CD4-positive, alpha-beta T cell treated with Interleukin-2 at 100 ng/mL for 4 hours (primary cell): ENCODE measurements around the gene CHST11.

Source experiments
- DNase-seq: peaks from one replicate; pipeline ENCODE4 v3.0.0-alpha.2; 2020; ENCODE audit warnings: low spot score

Gene CHST11

GRCh38 chr12:104698871-104699270 is 242.1 kb downstream of the CHST11 start:
- DNase-seq = no peak

- no peak for DNase-seq
Measured at GRCh38 chr12:104699489-104700190, 242.9 kb downstream of the CHST11 start.

- DNase-seq = no peak
Measured at GRCh38 chr12:104700324-104700723, 243.6 kb downstream of the CHST11 start.

DNA sequence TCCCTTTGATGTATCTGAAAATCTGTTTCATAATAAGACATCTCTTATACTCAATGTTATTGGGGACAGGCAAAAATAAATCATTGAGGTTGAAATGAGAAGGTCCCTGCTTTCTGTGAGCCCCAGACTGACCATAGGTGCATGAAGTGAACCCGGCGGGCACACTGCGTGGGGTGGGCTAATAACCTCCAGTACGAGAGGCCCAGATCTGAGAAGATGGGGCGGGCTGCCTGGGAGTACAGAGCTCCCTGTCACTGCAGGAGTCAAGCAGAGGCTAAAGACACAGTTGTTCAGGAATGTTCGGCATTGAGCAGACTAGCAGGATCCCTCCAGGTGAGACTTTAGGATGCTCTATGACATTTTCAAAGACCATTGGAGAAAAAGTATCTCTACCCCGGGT is 244.6 kb downstream of the CHST11 start:
- DNase-seq = no peak

DNA sequence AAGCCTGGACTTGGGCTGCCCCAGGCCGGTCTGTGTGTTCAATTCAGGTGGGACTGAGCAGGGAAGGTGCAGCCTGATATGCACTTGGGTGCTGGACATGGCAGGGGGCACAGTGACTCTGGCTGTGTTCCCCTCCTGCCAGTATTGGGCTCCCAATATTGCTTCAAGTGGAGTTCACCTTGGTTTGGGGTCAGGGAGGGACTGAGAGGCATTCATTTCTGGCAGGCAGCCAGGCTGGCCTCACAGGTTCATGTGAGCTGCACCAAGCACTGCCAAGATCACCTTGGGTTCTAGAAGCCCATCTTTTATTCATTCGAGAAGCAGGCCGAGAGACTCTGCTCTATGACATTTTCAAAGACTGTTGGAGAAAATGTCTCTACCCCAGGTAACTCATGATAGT is 245.0 kb downstream of the CHST11 start:
- DNase-seq = no peak

DNA sequence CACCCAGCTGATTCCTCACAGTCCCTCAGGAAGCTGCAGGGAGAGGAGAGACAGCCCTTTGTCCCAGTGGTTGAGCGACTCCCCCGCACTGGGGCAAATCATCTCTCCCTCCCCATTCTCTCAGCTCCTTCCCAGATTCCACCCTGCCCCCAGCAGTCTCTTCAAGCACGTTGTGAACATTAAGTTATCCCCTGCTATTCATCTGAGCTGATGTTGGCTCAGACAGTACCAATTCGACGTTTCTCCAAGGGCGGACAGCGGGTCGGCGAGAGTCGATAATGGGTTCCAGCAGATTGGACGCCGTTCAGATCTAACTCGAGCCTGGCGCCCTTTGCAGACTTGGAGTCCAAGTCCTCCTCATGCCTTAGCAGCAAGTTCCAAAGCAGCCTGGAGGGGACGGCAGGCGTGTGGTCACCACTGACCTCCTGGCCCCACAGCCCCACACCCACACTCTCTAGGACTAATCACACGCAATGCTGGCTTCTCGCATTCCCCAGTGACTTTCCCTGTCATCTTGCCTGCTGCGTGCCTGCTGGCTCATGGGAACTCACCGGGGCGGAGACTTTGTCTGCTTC is 245.9 kb downstream of the CHST11 start:
- no peak for DNase-seq

- DNase-seq = no peak
Measured at GRCh38 chr12:104703372-104703771, 246.6 kb downstream of the CHST11 start.

GRCh38 chr12:104704224-104704779 is 247.6 kb downstream of the CHST11 start:
- DNase-seq = no peak

GRCh38 chr12:104707194-104707593 is 250.4 kb downstream of the CHST11 start:
- no peak for DNase-seq

- no peak for DNase-seq
Measured at GRCh38 chr12:104707794-104708558, 251.2 kb downstream of the CHST11 start.

DNA sequence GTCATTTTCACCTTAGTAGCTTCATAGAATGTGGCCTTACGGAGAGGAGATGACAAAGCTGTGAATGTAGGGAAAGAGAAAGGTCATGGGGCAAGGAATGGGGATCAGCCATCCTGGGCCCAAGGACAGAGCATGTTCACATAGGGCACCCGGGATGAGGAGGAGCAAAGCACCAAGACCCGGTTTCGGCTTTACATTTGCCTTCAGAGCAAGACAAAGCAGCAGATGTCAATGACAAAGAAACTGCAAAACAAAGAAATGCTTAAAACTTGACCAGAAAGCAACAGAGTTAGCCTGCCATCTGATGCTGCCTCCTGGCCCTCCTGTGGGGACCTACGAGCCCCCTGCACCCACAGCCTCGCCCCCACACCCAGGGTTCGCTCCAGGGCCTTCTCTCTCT is 252.1 kb downstream of the CHST11 start:
- DNase-seq = no peak

GRCh38 chr12:104709692-104710435 is 253.1 kb downstream of the CHST11 start:
- DNase-seq = no peak

- DNase-seq = no peak
Measured at GRCh38 chr12:104710940-104711689, 254.4 kb downstream of the CHST11 start.

DNA sequence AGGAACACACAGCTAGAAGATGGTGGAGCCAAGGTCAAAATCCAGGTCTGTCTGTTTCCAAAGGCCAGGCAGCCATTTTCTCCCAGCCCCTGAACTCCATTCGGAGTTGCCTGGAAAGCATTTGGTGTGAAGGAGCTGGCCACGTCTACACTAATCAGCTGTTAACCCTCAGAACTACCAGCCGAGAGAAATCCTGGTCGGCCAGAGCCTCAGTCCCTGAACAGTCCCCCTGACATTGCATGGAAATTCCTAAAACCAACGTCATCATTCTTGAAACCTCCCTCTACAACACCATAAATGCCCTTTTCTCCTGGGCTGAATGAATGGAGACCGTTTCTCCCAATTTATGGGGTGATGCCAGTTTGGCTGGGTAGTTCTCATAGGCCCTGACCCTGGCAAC is 255.7 kb downstream of the CHST11 start:
- no peak for DNase-seq

DNA sequence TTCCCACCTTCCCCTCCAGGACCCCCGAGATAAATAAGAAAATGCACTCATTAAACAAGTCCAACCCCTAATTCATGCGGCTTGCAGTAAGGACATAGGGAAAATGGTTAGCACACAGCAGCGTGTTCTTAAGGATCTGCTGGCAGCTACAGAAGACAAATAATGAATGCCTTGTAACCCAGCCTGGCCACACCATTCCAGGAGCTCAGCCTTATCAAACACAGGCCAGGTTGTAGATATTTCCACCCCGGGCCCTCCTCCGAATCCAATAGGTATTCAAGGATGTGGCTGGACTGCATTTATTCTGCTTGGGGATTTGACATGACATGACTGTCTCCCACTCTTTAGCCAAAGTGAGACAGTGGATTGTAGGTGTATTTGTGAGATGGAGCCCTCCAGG is 256.2 kb downstream of the CHST11 start:
- no peak for DNase-seq

DNA sequence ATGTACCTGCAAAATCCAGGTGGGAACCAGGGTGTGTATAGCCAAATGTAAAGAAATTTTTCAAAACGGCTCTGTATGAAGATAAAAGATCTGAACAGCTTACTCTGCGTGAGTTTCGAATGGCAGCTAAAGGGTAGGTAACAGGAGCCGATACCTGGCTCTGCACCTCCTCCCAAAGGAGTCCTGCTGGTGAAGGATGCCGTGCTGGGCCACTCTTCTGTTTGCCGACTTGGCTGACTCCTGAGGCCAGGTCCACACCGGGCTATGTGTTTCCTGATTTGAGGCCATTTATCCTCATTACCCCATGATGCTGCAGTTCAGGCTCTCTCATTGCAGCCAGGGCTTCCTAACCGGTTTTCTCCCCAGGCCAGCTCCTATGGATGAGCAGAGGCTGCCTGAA is 256.7 kb downstream of the CHST11 start:
- no peak for DNase-seq

- DNase-seq = no peak
Measured at GRCh38 chr12:104714369-104714768, 257.6 kb downstream of the CHST11 start.

DNA sequence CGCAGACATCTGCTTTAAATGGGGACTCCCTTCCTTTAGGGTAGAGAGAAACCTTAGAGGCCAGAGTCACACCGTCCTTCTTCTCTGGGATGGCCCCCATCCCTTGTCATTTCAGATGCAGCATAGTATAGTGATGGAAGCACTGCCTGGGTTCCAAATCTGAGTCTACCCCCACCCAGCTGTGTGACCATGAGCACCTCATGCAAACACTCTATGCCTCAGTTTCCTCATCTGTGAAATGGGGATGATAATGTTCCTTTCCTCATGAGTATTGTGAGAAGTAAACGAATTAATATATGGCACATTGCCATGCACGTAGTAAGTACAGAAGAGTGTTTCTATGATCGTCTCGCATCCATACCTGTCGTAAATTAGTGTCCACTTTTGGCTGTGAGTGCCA is 259.4 kb downstream of the CHST11 start:
- DNase-seq = no peak

DNA sequence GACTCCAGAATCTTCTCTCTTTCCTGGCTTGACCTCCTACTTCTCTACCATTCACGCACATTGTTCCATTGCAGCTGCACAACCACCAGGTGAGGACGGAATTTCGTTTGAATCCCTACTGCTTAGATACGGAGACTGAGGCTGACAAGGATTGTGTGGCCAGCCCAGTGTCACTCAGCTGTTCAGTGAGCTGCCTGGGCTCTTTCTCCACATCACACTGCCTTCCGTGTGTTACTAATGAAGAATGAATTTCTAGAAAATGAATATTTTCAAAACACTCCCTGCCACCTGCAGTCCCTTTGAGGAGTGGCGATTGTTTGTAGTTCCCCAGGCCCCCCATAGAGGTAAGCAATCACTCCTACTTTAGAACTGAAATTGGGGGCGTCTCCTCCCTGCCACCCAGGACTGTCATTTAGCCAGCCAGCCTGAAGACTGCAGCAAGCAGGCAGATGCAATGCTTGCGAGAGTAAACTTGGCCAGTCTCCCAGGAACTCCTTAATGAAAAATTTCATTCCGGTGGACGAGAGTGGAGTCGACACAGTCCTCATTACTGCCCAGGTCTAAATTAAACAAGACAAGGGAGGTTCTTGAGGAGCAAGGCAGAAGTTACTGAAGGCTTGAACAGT is 261.7 kb downstream of the CHST11 start:
- no peak for DNase-seq

DNA sequence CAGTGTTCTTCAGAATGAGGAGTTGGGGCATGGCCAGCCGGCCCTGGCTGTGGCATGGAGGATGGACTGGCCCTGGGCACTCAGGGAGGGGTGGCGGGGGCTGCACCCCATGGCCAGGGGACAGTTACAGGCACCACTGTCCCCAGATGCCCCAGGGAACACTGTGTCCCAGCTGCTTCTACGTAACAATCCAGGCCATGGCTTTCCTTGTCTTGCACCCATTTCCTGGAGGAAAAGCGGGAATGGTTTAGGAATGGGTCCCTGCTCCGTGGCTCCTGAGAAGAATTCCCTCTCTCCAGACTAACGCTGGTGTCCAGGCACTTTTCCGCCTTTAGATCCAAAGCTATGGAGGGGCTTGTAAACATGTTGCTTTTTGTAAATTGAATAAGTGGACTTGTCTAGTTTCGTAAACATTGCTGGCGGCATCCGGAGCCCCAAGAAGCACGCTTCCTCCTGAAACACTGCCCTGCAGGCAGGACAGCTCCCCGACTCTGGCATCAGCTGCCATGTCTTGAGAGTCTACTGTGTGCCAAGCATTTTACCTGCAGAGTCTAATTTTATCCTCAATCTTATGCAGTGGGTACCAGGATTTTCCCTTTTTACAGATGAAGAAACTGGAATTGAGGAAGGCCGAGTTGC is 263.1 kb downstream of the CHST11 start:
- DNase-seq = no peak
